ENCODE measurements around the gene PTGES3L. TPM values are rescaled to one million over a fixed set of nuclear protein-coding genes. Genes with fewer than 3 reads are reported as not detected.

Gene PTGES3L
- total and polyA plus RNA-seq, 2 experiments from 2014 or later: 0.90 TPM; not detected in 1

DNA sequence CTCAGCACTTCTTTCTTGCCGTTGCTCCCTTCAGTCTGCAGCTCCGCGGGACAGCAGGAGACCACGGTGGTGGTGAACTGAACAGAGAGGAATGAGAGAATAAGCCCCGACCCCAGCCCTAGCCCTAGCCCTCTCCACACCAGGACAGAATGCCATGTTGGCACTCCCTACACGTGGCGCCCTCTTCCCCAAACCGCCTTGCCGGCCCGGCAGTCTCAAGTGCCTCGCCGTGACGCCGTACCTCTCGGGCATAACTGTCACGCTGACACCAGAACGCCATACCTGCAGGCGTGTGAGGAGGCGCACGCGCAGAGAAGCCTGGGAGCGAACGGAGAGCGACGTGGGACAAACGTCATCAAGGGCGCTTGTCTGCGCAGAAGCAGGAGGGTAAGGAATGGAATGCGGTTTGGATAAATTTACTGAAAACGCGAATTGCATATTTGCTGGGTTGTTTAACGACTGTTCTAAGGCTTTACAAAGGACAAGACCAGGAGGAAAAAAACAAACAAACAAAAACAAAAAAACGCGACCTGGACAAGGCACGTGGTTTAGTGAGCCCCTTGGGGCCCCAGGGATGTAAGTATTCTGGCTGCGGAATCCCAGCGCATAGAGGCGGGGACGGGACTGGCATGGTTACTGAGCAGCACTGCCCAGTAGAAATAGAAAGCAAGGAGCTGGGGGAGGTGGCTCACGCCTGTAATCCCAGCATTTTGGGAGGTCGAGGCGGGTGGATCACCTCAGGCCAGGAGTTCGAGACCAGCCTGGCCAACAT is 15.5 kb downstream of the PTGES3L start, which contains the start of gene AARSD1:
TSS of gene AARSD1 (minus strand) at position 294 of the 772 bp plus-strand sequence. CDS start at position 280, 14 bp downstream.
- H3K9me2 ChIP-seq (ENCODE audit: insufficient read depth): no peaks in the 10 kb centered on the region
- WGBS, 2 experiments (ENCODE audit: low coverage in 1 of 2, low lambda C conversion rate in 2 of 2, missing lambda C conversion rate in 2 of 2): 2% methylated on average over 43 of the region's 43 CpGs
- peaks cover 5% of the 10 kb centered on the region for H3K4me1 ChIP-seq (ENCODE audit: insufficient read depth)
- peak within 1 kb of the TSS; percentile 77 for H3K4me3 ChIP-seq
- in situ Hi-C loops (cut with MboI): no loop called here
- H3K27me3 ChIP-seq (replicated peaks; ENCODE audit: insufficient read depth): no peaks in the 10 kb centered on the region
- H3K4me2 ChIP-seq (ENCODE audit: unreplicated experiment): peak within 1 kb of the TSS; percentile 95
- no peaks in the 10 kb centered on the region for H4K20me1 ChIP-seq (ENCODE audit: insufficient read depth)
- H3F3A ChIP-seq (ENCODE audit: insufficient read depth): peaks cover 13% of the 10 kb centered on the region; the same call in 1 of the 2 replicates
- H3K9ac ChIP-seq: peak within 1 kb of the TSS; percentile 83
- H3K79me2 ChIP-seq (ENCODE audit: insufficient read depth): peaks cover 21% of the 10 kb centered on the region
- H3K9me3 ChIP-seq (ENCODE audit: low read depth): no peaks in the 10 kb centered on the region
- DNase-seq: peak; percentile 97
- no peak for TF ChIP-seq EZH2 (IDR thresholded peaks at IDR 0.05; ENCODE audit: insufficient read depth, poor library complexity, severe bottlenecking)
- TF ChIP-seq EZH2phosphoT487 (IDR thresholded peaks at IDR 0.05; ENCODE audit: insufficient read depth, low read depth): no peak
- H3K36me3 ChIP-seq (ENCODE audit: low read depth): peaks cover 14% of the 10 kb centered on the region; the same call in 1 of the 2 replicates
- H3K27ac ChIP-seq: peak within 1 kb of the TSS; percentile 74
- H2AFZ ChIP-seq: peak within 1 kb of the TSS; percentile 84

DNA sequence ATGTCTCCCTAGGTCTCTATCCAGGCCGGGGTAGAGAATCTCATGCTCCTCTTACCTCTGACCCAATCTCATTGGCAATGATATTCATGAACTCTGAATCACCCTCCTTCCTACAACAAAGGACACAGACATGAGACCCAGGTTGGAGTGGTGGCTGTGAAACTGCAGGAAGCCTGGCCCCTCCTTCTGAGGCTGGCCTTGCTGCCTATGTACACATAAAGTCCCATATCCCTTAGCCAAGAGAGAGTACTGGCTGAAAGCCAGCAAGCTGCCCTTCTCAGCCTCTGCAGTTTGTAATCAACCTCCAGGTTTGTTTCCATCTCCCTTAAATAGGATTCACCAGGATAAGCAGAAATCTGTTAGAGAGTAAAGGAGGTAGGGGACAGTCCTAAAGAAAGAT is 26.2 kb downstream of the PTGES3L start:
- Histone ChIP-seq H3K9ac (no peak overlapping the region), H2AFZ (no peak overlapping the region), H3K4me1 (ENCODE audit: insufficient read depth) (no peaks in the 10 kb centered on the region), H3K4me3 (no peak overlapping the region), H3F3A (ENCODE audit: insufficient read depth) (0 out of 2 replicates have a peak, but pooled peaks cover 6% of the 10 kb centered on the region), H4K20me1 (ENCODE audit: insufficient read depth) (no peaks in the 10 kb centered on the region), H3K9me3 (ENCODE audit: low read depth) (no peaks in the 10 kb centered on the region), H3K79me2 (ENCODE audit: insufficient read depth) (no peaks in the 10 kb centered on the region), H3K27me3 (replicated peaks; ENCODE audit: insufficient read depth) (no peaks in the 10 kb centered on the region), H3K9me2 (ENCODE audit: insufficient read depth) (no peaks in the 10 kb centered on the region), H3K4me2 (ENCODE audit: unreplicated experiment) (no peak overlapping the region), H3K36me3 (ENCODE audit: low read depth) (peaks cover 27% of the 10 kb centered on the region; the same call in 1 of the 2 replicates), H3K27ac (no peak overlapping the region)
- no peak for TF ChIP-seq EZH2 (IDR thresholded peaks at IDR 0.05; ENCODE audit: insufficient read depth, poor library complexity, severe bottlenecking)
- no peak for TF ChIP-seq EZH2phosphoT487 (IDR thresholded peaks at IDR 0.05; ENCODE audit: insufficient read depth, low read depth)
- WGBS, 2 experiments (ENCODE audit: low coverage in 1 of 2, low lambda C conversion rate in 2 of 2, missing lambda C conversion rate in 2 of 2): 100% methylated on average over 1 of the region's 1 CpG
- in situ Hi-C loops (cut with MboI): no loop called here
- DNase-seq: no peak

DNA sequence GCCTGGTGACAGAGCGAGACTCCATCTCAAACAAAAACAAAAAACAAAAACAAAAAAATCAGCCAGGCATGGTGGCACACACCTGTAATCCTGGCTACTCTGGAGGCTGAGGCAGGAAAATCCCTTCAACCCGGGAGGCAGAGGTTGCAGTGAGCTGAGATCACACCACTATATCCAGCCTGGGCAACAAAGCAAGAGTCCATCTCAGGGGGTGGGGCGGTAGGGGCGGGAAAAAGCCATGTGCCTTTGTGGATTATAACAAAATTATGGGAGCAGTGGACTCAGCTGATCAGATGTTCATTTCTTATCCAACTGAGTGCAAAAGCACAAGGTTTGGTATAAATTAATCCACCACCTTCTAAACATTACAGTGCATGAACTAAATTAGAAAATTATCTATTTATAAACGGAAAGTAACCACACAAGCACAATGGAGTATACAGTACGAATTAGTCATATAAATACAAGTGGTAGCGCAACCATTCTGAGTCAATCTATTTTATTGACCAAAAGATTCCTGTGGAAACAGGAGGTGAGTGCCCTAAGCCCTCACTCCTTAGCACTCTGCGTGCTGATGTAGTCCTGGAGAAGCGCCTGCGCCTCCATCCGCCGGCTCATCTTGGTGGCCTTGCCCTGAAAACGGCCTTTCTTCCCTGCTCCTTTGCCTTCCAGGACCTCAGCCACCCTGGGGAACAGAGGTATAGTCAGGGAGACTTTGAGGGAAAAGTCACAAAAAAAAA is 29.7 kb downstream of the PTGES3L start:
- Histone ChIP-seq H3K27ac (no peak overlapping the region), H2AFZ (no peak overlapping the region), H3K27me3 (replicated peaks; ENCODE audit: insufficient read depth) (no peaks in the 10 kb centered on the region), H4K20me1 (ENCODE audit: insufficient read depth) (no peaks in the 10 kb centered on the region), H3K9ac (no peak overlapping the region), H3K79me2 (ENCODE audit: insufficient read depth) (no peaks in the 10 kb centered on the region), H3F3A (ENCODE audit: insufficient read depth) (peaks cover 14% of the 10 kb centered on the region; the same call in 1 of the 2 replicates), H3K4me2 (ENCODE audit: unreplicated experiment) (no peak overlapping the region), H3K4me3 (no peak overlapping the region), H3K36me3 (ENCODE audit: low read depth) (peaks cover 15% of the 10 kb centered on the region; the same call in 1 of the 2 replicates), H3K4me1 (ENCODE audit: insufficient read depth) (no peaks in the 10 kb centered on the region), H3K9me2 (ENCODE audit: insufficient read depth) (no peaks in the 10 kb centered on the region), H3K9me3 (ENCODE audit: low read depth) (no peaks in the 10 kb centered on the region)
- DNase-seq: no peak
- 83 to 85% methylated on average over 13 of the region's 13 CpGs for WGBS, 2 experiments (ENCODE audit: low coverage in 1 of 2, low lambda C conversion rate in 2 of 2, missing lambda C conversion rate in 2 of 2)
- TF ChIP-seq EZH2 (IDR thresholded peaks at IDR 0.05; ENCODE audit: insufficient read depth, poor library complexity, severe bottlenecking) (no peak), EZH2phosphoT487 (IDR thresholded peaks at IDR 0.05; ENCODE audit: insufficient read depth, low read depth) (no peak)
- in situ Hi-C loops (cut with MboI): no loop called here

DNA sequence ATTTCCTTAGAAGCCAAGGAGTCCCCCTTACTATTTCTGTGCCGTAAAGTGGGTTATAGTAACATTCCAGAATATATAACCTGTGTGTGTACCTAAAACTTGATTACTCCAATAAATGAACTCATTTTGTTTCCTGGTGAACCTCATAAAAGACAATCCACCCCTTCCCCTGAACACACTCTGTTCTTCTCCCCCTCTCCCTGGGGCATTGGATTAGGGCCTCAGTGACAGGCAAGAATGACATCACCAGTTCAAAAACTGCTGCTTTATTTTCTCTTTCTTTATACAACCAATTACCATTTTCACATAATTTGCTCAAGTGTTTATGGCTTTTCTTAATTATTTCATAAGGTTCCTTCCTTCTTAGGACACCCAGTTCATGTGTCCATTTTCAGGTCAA is 33.1 kb downstream of the PTGES3L start:
- Histone ChIP-seq H3K36me3 (ENCODE audit: low read depth) (peaks cover 5% of the 10 kb centered on the region; the same call in 1 of the 2 replicates), H3K27ac (no peak overlapping the region), H3K79me2 (ENCODE audit: insufficient read depth) (no peaks in the 10 kb centered on the region), H3K27me3 (replicated peaks; ENCODE audit: insufficient read depth) (no peaks in the 10 kb centered on the region), H3K9me3 (ENCODE audit: low read depth) (no peaks in the 10 kb centered on the region), H3F3A (ENCODE audit: insufficient read depth) (peaks cover 14% of the 10 kb centered on the region; the same call in 1 of the 2 replicates), H3K9me2 (ENCODE audit: insufficient read depth) (no peaks in the 10 kb centered on the region), H3K4me1 (ENCODE audit: insufficient read depth) (no peaks in the 10 kb centered on the region), H4K20me1 (ENCODE audit: insufficient read depth) (no peaks in the 10 kb centered on the region), H3K4me3 (no peak overlapping the region), H3K9ac (no peak overlapping the region), H3K4me2 (ENCODE audit: unreplicated experiment) (no peak overlapping the region), H2AFZ (no peak overlapping the region)
- 96% methylated on average over 1 of the region's 1 CpG for WGBS, 2 experiments (ENCODE audit: low coverage in 1 of 2, low lambda C conversion rate in 2 of 2, missing lambda C conversion rate in 2 of 2)
- TF ChIP-seq EZH2phosphoT487 (IDR thresholded peaks at IDR 0.05; ENCODE audit: insufficient read depth, low read depth) (no peak), EZH2 (IDR thresholded peaks at IDR 0.05; ENCODE audit: insufficient read depth, poor library complexity, severe bottlenecking) (no peak)
- no peak for DNase-seq
- in situ Hi-C loops (cut with MboI): loop anchor here (5.0 to 25.0 kb wide), 2 partner anchors 50 to 210 kb away; partner anchors contain the start of genes EZH1 and RPL27

All from GM23248 (cell line).